HEK293 (cell line): ENCODE data around the gene BBX.

ENCODE experiments used
- CTCF ChIA-PET: fragments of 350-600 bp; formaldehyde crosslinking; extraction: SDS; loops from one replicate; lab custom pipeline; 2021; ENCODE audit warnings: antibody characterized with exemption; lab: Yijun Ruan, JAX
- POLR2A ChIA-PET: fragments of 300-600 bp; formaldehyde crosslinking; extraction: SDS; loops from one replicate; lab custom pipeline; 2020; ENCODE audit warnings: antibody characterized with exemption, inconsistent platforms; lab: Yijun Ruan, JAX
- H3K27ac ChIP-seq: fragments of 200-500 bp; sonication (Bioruptor generic); 2 replicates; pipeline ENCODE4 v1.5.1; 2014; ENCODE audit warnings: low read depth, low read length, control low read depth, inconsistent platforms; ENCODE audit errors: extremely low read depth
- H3K36me3 ChIP-seq, 2 experiments: fragments of 200-500 bp in 1 of 2; sonication (Bioruptor generic) in 1 of 2; 1 replicate in 1 of 2; 2 replicates in 1 of 2; pipeline ENCODE4 v1.5.1; 2014 to 2017; ENCODE audit warnings: inconsistent platforms in 2 of 2, low read length in 2 of 2; ENCODE audit not compliant: control insufficient read depth in 2 of 2, insufficient read depth in 1 of 2
- H3K4me1 ChIP-seq: fragments of 200-500 bp; sonication (Bioruptor generic); 2 replicates; pipeline ENCODE4 v1.5.1; 2014; ENCODE audit warnings: mild to moderate bottlenecking, low read length, inconsistent platforms; ENCODE audit not compliant: control insufficient read depth, insufficient read depth
- H3K4me3 ChIP-seq: 2 replicates; pipeline ENCODE4 v1.5.1; 2011; ENCODE audit warnings: low read depth, mild to moderate bottlenecking, control low read depth, low read length, moderate library complexity
- H3K9me3 ChIP-seq: fragments of 200-500 bp; sonication (Bioruptor generic); 2 replicates; pipeline ENCODE4 v1.5.1; 2014; ENCODE audit warnings: low read depth, low read length, inconsistent platforms; ENCODE audit not compliant: control insufficient read depth, insufficient read depth
- EGR2 ChIP-seq: fragments of 450-650 bp; formaldehyde crosslinking; IDR thresholded peaks from 2 replicates; pipeline ENCODE4 v1.5.1; 2016; ENCODE audit warnings: low read depth, missing biosample characterization, missing genetic modification characterization
- HOXC10 ChIP-seq: sonication (generic); formaldehyde crosslinking; IDR thresholded peaks from 2 replicates; pipeline ENCODE4 v1.8.1; 2023; ENCODE audit warnings: mild to moderate bottlenecking, missing genetic modification reagents
- KLF1 ChIP-seq: fragments of 450-650 bp; formaldehyde crosslinking; IDR thresholded peaks from 2 replicates; pipeline ENCODE4 v1.5.1; 2016; ENCODE audit warnings: missing biosample characterization, missing genetic modification characterization
- MEIS1 ChIP-seq: sonication (generic); formaldehyde crosslinking; IDR thresholded peaks from 2 replicates; pipeline ENCODE4 v1.8.1; 2022; ENCODE audit warnings: missing genetic modification reagents, mild to moderate bottlenecking, borderline replicate concordance
- OSR2 ChIP-seq: fragments of 450-650 bp; formaldehyde crosslinking; IDR thresholded peaks from 2 replicates; pipeline ENCODE4 v1.5.1; 2016; ENCODE audit warnings: missing biosample characterization, missing genetic modification characterization
- PRDM1 ChIP-seq: fragments of 450-650 bp; formaldehyde crosslinking; IDR thresholded peaks from 2 replicates; pipeline ENCODE4; 2016; ENCODE audit warnings: missing biosample characterization, missing genetic modification characterization
- ZBTB8A ChIP-seq: fragments of 450-650 bp; formaldehyde crosslinking; IDR thresholded peaks from 2 replicates; pipeline ENCODE4 v1.5.1; 2016; ENCODE audit warnings: missing biosample characterization, missing genetic modification characterization
- ZFP37 ChIP-seq: fragments of 450-650 bp; formaldehyde crosslinking; IDR thresholded peaks from 2 replicates; pipeline ENCODE4 v1.5.1; 2016; ENCODE audit warnings: missing biosample characterization, missing genetic modification characterization
- ZNF239 ChIP-seq: fragments of 450-650 bp; formaldehyde crosslinking; IDR thresholded peaks from 2 replicates; pipeline ENCODE4 v1.5.1; 2016; ENCODE audit warnings: missing biosample characterization, missing genetic modification characterization
- ZNF266 ChIP-seq: fragments of 450-650 bp; formaldehyde crosslinking; IDR thresholded peaks from 2 replicates; pipeline ENCODE4 v1.5.1; 2016; ENCODE audit warnings: missing biosample characterization, missing genetic modification characterization, low read depth
- ZNF354C ChIP-seq: fragments of 450-650 bp; formaldehyde crosslinking; IDR thresholded peaks from 2 replicates; pipeline ENCODE4 v1.5.1; 2016; ENCODE audit warnings: missing biosample characterization, missing genetic modification characterization, low read depth, borderline replicate concordance
- ZNF366 ChIP-seq: fragments of 450-650 bp; formaldehyde crosslinking; conservative IDR thresholded peaks from 2 replicates; pipeline ENCODE4 v1.5.1; 2016; ENCODE audit warnings: missing biosample characterization, missing genetic modification characterization
- ZNF621 ChIP-seq: fragments of 450-650 bp; formaldehyde crosslinking; IDR thresholded peaks from 2 replicates; pipeline ENCODE4 v1.5.1; 2017; ENCODE audit warnings: missing biosample characterization, missing genetic modification characterization
- ZNF830 ChIP-seq: fragments of 450-650 bp; IDR thresholded peaks from 2 replicates; pipeline ENCODE4 v1.5.0; 2018; ENCODE audit warnings: missing biosample characterization, missing genetic modification characterization, low read depth, mild to moderate bottlenecking, moderate library complexity
- TF ChIP-seq, protein P1 (sequence below): fragments of 450-650 bp; formaldehyde crosslinking; IDR thresholded peaks from 2 replicates; pipeline ENCODE4 v1.5.1; 2016; ENCODE audit warnings: missing biosample characterization, missing genetic modification characterization
- TF ChIP-seq, protein P2 (sequence below): fragments of 450-650 bp; formaldehyde crosslinking; optimal IDR thresholded peaks from 2 replicates; pipeline ENCODE3; 2016; ENCODE audit warnings: missing biosample characterization, mild to moderate bottlenecking, missing genetic modification characterization
- TF ChIP-seq, protein P3 (sequence below): fragments of 450-650 bp; formaldehyde crosslinking; IDR thresholded peaks from 2 replicates; pipeline ENCODE4 v1.5.1; 2016; ENCODE audit warnings: missing biosample characterization, missing genetic modification characterization, borderline replicate concordance
- TF ChIP-seq, protein P4 (sequence below): fragments of 450-650 bp; formaldehyde crosslinking; IDR thresholded peaks from 2 replicates; pipeline ENCODE4 v1.5.1; 2017; ENCODE audit warnings: missing biosample characterization, missing genetic modification characterization
- TF ChIP-seq, protein P5 (sequence below): fragments of 450-650 bp; formaldehyde crosslinking; IDR thresholded peaks from 2 replicates; pipeline ENCODE4 v1.5.1; 2016; ENCODE audit warnings: missing biosample characterization, missing genetic modification characterization
- TF ChIP-seq, protein P6 (sequence below): sonication (generic); formaldehyde crosslinking; IDR thresholded peaks from 2 replicates; pipeline ENCODE4 v1.8.1; 2022; ENCODE audit warnings: mild to moderate bottlenecking, moderate library complexity, missing genetic modification reagents

The BBX gene

DNA sequence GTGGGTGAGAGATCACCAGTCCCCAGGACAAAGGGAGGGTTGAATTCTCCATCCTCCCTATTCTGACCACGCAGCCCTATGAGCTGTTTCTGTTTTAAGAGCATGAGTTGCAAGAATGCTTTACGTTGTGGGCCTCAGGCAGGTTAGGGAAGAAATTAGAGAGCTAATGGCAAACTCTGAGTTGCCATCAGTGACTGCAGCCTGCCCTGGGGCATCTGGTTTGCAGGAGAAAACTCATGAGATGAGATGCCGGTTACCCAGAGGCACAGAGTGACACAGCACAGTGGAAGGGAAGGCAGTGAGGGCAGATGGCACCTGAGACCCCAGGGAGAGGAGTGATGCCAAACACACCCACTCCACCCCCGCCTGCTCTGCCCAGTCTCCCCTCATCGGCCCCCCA, 302.8 kb downstream of the BBX start:
- TF ChIP-seq EGR2 (0 out of 2 replicates have a peak, but pooled peaks have one; percentile 11), MEIS1 (CRISPR knock-in tag) (no peak), ZBTB8A (no peak), HOXC10 (CRISPR knock-in tag) (no peak), PRDM1 (tag by site-specific recombination) (no peak), ZNF354C (tag by site-specific recombination) (no peak)
- TF ChIP-seq, protein P1, sequence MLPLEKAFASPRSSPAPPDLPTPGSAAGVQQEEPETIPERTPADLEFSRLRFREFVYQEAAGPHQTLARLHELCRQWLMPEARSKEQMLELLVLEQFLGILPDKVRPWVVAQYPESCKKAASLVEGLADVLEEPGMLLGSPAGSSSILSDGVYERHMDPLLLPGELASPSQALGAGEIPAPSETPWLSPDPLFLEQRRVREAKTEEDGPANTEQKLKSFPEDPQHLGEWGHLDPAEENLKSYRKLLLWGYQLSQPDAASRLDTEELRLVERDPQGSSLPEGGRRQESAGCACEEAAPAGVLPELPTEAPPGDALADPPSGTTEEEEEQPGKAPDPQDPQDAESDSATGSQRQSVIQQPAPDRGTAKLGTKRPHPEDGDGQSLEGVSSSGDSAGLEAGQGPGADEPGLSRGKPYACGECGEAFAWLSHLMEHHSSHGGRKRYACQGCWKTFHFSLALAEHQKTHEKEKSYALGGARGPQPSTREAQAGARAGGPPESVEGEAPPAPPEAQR: no peak
- TF ChIP-seq, protein P2, sequence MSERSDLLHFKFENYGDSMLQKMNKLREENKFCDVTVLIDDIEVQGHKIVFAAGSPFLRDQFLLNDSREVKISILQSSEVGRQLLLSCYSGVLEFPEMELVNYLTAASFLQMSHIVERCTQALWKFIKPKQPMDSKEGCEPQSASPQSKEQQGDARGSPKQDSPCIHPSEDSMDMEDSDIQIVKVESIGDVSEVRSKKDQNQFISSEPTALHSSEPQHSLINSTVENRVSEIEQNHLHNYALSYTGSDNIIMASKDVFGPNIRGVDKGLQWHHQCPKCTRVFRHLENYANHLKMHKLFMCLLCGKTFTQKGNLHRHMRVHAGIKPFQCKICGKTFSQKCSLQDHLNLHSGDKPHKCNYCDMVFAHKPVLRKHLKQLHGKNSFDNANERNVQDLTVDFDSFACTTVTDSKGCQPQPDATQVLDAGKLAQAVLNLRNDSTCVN (tag by site-specific recombination): no peak
- TF ChIP-seq, protein P3, sequence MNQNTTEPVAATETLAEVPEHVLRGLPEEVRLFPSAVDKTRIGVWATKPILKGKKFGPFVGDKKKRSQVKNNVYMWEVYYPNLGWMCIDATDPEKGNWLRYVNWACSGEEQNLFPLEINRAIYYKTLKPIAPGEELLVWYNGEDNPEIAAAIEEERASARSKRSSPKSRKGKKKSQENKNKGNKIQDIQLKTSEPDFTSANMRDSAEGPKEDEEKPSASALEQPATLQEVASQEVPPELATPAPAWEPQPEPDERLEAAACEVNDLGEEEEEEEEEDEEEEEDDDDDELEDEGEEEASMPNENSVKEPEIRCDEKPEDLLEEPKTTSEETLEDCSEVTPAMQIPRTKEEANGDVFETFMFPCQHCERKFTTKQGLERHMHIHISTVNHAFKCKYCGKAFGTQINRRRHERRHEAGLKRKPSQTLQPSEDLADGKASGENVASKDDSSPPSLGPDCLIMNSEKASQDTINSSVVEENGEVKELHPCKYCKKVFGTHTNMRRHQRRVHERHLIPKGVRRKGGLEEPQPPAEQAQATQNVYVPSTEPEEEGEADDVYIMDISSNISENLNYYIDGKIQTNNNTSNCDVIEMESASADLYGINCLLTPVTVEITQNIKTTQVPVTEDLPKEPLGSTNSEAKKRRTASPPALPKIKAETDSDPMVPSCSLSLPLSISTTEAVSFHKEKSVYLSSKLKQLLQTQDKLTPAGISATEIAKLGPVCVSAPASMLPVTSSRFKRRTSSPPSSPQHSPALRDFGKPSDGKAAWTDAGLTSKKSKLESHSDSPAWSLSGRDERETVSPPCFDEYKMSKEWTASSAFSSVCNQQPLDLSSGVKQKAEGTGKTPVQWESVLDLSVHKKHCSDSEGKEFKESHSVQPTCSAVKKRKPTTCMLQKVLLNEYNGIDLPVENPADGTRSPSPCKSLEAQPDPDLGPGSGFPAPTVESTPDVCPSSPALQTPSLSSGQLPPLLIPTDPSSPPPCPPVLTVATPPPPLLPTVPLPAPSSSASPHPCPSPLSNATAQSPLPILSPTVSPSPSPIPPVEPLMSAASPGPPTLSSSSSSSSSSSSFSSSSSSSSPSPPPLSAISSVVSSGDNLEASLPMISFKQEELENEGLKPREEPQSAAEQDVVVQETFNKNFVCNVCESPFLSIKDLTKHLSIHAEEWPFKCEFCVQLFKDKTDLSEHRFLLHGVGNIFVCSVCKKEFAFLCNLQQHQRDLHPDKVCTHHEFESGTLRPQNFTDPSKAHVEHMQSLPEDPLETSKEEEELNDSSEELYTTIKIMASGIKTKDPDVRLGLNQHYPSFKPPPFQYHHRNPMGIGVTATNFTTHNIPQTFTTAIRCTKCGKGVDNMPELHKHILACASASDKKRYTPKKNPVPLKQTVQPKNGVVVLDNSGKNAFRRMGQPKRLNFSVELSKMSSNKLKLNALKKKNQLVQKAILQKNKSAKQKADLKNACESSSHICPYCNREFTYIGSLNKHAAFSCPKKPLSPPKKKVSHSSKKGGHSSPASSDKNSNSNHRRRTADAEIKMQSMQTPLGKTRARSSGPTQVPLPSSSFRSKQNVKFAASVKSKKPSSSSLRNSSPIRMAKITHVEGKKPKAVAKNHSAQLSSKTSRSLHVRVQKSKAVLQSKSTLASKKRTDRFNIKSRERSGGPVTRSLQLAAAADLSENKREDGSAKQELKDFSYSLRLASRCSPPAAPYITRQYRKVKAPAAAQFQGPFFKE (tag by site-specific recombination): no peak
- Histone ChIP-seq H3K4me3 (no peak overlapping the region), H3K9me3 (no peaks in the 10 kb centered on the region), H3K27ac (no peak overlapping the region), H3K36me3 (no peaks in the 10 kb centered on the region), H3K4me1 (no peaks in the 10 kb centered on the region)
- ChIA-PET CTCF (no interaction called here), POLR2A (no interaction called here)

DNA sequence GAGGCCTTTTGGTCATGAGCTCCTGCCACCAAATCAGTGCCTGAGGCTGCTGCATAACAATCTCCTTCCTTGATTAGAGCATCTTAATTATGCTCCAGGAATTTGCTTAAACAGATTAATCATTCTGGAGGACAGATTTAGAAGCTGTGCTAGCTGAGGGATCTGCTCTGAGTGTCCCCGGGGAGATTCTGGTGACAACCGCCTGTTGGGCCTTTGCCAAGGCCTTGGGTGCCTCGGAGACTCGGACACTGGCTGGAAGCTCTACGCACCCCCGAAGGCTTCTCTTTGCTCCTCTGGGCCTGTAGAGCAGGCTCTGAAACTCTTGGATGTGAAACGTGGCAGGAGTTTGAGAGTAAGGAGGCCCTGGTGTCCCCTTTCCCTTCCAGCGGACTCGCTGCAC, 304.0 kb downstream of the BBX start:
- Histone ChIP-seq H3K4me3 (no peak overlapping the region), H3K9me3 (no peaks in the 10 kb centered on the region), H3K27ac (no peak overlapping the region), H3K36me3 (no peaks in the 10 kb centered on the region), H3K4me1 (no peaks in the 10 kb centered on the region)
- no peak for TF ChIP-seq ZNF239
- TF ChIP-seq ZFP37 (tag by site-specific recombination): no peak
- TF ChIP-seq ZNF621 (tag by site-specific recombination): no peak
- TF ChIP-seq, protein P4, sequence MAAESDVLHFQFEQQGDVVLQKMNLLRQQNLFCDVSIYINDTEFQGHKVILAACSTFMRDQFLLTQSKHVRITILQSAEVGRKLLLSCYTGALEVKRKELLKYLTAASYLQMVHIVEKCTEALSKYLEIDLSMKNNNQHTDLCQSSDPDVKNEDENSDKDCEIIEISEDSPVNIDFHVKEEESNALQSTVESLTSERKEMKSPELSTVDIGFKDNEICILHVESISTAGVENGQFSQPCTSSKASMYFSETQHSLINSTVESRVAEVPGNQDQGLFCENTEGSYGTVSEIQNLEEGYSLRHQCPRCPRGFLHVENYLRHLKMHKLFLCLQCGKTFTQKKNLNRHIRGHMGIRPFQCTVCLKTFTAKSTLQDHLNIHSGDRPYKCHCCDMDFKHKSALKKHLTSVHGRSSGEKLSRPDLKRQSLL (tag by site-specific recombination): no peak
- TF ChIP-seq, protein P5, sequence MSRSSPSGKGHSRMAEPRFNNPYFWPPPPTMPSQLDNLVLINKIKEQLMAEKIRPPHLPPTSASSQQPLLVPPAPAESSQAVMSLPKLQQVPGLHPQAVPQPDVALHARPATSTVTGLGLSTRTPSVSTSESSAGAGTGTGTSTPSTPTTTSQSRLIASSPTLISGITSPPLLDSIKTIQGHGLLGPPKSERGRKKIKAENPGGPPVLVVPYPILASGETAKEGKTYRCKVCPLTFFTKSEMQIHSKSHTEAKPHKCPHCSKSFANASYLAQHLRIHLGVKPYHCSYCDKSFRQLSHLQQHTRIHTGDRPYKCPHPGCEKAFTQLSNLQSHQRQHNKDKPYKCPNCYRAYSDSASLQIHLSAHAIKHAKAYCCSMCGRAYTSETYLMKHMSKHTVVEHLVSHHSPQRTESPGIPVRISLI (tag by site-specific recombination): no peak
- no peak for TF ChIP-seq KLF1
- TF ChIP-seq ZNF830 (tag by site-specific recombination): no peak
- TF ChIP-seq ZNF354C (tag by site-specific recombination): no peak
- no peak for TF ChIP-seq ZNF366
- no peak for TF ChIP-seq OSR2
- TF ChIP-seq ZNF266 (tag by site-specific recombination): no peak
- TF ChIP-seq, protein P6, sequence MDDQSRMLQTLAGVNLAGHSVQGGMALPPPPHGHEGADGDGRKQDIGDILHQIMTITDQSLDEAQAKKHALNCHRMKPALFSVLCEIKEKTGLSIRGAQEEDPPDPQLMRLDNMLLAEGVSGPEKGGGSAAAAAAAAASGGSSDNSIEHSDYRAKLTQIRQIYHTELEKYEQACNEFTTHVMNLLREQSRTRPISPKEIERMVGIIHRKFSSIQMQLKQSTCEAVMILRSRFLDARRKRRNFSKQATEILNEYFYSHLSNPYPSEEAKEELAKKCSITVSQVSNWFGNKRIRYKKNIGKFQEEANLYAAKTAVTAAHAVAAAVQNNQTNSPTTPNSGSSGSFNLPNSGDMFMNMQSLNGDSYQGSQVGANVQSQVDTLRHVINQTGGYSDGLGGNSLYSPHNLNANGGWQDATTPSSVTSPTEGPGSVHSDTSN (CRISPR knock-in tag): no peak
- POLR2A ChIA-PET: no interaction called here
- CTCF ChIA-PET: no interaction called here
